ENCODE measurements around the gene COG8. TPM values are rescaled to one million over a fixed set of nuclear protein-coding genes. Genes with fewer than 3 reads are reported as not detected.

Gene COG8
- total RNA-seq, 1 donor from 2014 or later, result 18.4 TPM

- no peak for ATAC-seq
These were observed 4.8 kb upstream of the COG8 start for GRCh38 chr16:69344171-69344570.

DNA sequence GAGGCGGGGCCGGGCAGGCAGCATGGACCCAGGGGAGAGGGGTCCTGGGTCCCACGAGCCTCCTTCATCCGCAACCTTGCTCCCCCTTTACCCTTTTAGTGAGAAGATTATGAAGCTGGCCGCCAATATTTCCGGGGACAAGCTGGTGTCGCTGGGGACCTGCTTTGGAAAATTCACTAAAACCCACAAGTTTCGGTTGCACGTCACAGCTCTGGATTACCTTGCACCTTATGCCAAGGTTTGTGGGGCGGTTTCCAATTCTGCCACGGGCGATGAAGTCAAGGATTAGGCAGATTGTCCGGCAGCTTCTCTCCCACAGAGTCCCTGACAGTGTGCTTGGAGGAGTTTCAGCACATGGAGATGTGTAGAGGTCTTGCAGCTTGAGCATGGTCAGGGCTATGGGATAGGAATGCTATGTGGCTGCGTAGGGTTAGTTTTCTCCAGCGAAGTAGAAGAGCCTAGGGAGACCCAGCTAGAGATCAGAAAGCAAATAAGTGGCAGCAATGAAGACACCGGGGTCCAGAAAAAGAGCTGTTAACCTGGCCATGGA is 806 bp upstream of the COG8 start:
- ATAC-seq, result peak; percentile 31

DNA sequence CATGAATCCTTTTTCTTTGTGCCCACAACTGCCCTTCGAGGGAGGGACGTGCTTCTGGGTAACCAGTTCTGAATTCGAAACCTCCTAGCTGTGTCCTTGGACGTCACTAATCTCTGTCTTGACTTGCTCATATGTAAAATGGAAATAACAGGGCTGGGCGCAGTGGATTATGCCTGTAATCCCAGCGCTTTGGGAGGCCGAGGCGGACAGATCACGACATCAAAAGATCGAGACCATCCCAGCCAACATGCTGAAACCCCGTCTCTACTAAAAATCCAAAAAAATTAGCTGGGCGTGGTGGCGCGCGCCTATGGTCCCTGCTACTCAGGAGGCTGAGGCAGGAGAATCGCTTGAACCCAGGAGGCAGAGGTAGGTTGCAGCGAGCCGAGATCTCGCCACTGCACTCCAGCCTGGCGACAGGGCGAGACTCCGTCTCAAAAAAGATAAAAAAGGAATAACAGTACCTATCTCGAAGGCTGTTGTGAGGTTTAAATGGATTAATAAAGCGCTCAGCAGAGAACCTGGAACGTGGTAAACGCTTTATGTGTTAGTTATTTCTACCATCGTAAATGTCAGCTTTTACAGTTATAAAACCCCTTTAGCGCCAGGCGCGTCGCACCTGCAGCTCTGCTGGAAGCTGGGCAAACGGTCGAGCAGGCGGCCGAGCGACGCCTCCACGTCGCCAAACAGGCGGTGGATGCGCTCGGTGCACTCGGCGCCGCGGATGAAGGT is 641 bp downstream of the COG8 start:
- ATAC-seq, result no peak

- ATAC-seq, result no peak
These were observed 4.7 kb downstream of the COG8 start for GRCh38 chr16:69334696-69335095.

DNA sequence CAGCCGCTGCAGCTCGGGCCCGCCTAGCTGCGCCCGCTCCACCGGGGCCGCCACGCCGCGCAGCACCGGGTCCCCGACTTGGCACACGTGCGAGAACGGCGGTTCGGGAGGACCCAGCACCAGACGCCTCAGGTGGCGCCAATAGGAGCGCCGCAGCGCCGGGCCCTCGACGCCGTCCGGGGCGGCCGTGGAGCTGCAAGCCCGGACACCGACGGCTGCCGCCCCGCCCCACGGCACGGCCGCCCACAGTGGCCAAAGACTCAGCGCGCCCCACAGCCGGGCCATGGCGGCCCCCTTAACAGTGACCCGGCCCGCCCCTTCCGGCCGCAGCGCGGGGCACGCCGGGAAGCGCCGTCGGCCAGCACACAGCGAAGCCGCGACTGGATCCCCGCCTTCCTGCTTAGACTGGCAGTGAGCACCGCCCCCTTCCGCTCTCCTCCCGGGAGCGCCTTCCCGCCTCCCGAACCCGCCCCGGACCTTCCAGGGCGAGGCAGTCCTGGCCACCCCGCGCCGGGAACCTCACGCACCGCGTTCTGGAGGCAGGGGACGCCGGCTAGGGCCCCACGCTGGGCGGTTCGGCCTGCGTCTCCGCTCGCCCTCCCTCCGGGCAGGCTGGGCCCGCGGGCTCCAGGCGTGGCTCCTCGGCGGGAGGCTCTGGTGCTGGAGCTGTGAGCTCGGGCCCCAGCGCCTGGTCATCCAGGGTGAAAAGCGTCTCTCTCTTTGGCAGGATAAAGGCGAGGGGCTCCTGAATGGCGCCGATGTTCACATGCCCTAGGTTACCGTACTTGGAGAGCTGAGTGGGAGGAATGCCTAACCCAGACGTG is 8.9 kb downstream of the COG8 start, which contains the start of gene PDF:
PDF (minus strand) TSS at position 303 of the 824 bp plus-strand sequence; CDS start at position 285, 18 bp downstream.
- peak; percentile 90 for ATAC-seq

GRCh38 chr16:69329369-69330285 is 9.7 kb downstream of the COG8 start:
- peak; percentile 61 for ATAC-seq

DNA sequence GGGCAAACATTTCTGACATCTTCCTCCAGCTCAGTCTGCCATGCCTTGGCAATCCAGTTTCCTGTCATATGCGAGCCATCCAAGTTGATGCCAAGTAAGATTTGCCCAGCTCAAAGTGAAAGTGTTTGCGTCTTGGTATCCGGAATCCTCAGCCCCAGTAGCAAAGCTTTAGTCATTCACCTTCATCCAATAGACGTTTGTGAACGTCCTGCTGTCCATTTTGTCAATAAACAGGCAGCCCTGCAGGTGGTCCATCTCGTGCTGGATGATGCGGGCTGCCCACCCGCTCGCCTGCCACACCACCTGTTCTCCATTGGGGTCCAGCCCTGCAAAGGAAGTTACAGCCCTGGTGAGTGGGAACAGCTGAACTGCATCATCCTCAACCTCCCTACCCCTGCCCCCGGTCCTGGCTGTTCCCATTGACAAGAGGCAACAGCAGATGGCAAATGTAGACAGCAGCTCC is 10.5 kb downstream of the COG8 start:
- ATAC-seq, result no peak

DNA sequence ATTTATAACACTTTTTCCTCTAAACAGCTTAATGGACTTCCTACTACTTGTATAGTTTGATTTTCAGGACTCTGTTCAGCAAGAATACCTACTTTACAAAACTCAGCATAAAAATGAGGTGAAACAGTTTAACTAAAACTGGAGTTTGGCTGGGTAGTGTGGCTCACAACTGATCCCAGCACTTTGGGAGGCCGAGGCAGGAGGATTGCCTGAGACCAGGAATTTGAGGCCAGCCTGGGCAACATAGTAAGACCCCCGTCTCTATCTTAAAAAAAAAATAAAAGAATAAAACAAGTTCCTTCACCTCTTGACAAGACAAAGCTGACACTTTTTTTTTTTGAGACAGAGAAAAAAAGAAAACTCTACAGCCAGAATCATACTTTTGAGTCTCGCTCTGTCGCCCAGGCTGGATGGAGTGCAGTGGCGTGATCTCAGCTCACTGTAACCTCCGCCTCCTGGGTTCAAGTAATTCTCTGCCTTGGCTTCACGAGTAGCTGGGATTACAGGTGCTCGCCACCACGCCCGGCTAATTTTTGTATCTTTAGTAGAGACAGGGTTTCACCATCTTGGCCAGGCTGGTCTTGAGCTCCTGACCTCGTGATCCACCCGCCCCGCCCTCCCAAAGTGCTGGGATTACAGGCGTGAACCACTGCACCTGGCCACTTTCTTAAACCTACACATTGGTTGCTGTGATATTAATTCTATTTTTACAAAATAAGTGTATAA is 11.6 kb downstream of the COG8 start:
- no peak for ATAC-seq

DNA sequence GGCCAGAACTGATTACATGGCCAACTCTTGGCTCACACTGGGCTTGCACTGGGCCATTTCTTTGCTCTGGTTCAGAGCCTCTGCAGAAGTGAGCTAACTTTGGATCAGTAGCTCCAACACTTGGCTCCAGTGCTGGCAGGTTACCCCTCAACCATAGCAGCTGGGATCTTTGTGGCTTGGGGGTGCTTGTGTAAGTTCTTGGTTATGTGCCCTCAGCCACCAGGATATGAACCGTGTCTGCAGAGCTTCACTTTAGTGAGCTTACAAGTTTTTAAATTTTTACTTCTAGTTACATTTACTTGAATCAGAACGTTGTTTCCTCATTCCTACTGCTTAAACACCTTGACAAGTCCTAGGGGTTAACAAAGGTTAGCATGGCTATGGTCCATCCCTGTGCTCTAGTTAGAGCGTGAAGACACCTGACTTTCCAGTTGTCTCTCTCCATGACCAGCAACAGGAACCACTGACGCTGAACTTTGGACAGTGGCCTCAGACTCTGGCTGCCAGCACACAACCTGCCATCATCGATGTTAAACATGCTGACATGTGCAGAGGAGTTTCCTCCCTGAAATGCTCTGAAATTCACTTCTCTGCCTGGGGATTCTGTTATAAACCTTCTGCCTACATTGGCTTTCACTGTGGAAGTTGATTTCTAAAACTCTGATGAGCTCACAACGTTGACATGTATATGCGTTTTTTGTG is 13.0 kb downstream of the COG8 start:
- peak; percentile 34 for ATAC-seq

GRCh38 chr16:69325784-69326171 is 13.6 kb downstream of the COG8 start:
- ATAC-seq, result no peak

DNA sequence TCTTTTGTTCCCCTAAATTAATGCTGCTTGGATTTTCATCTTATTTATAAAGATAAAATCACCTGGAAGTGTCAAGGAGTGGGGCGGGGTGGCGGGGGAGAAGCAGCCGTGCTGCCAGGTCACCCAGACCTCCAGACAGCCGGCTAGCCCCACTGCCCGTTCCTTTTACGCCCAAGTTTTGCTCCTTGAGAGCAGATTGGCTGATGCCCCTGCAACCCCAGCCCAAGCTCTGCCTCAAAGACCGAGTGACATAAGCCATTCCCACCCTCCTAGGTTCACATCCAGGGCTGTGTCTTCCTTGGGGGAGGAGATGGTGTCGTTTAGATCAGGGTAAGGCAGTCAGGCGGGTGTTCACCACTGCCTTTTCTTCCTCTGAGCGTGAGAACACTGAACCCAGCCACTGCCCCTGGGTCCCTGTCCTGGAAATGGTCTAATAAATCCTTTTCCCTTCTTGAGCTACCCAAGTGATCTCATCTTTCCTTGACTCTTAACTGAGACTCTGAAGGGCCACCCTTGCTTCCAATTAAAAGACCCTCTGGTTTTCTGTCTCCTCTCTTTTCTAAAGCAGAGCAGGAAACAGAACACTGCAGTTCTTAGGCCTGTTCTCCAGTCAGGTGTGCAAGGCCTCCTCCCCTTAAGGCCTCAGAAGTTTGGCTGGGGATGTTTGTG is 14.6 kb downstream of the COG8 start:
- no peak for ATAC-seq

DNA sequence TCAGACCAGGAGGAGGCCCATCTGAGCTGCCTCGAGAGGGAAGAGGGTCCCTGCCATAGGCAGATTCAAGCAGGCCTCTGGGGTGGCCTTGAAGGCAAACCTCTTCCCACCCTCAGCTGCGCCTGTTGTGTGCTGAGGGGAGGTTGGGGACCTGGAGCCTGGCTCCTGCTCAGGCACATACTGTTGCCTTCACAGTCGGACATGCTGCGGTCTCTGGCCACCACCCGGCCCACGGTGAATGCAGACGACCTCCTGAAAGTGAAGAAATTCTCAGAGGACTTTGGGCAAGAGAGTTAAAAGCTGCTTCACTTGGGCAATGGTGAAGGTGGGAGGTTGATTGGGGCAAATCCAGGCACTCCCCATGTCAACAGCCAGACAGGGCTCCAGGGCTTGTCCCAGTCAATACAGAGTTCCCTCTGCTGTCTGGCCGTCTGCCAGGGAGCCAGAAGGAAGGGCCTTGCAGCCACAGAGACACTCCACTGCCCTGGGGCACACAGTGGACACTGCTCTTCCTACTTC is 15.3 kb downstream of the COG8 start:
- ATAC-seq, result no peak

- ATAC-seq, result peak; percentile 13
These were observed 15.9 kb downstream of the COG8 start for GRCh38 chr16:69323415-69323814.

- no peak for ATAC-seq
These were observed 17.0 kb downstream of the COG8 start for GRCh38 chr16:69322343-69322742.

DNA sequence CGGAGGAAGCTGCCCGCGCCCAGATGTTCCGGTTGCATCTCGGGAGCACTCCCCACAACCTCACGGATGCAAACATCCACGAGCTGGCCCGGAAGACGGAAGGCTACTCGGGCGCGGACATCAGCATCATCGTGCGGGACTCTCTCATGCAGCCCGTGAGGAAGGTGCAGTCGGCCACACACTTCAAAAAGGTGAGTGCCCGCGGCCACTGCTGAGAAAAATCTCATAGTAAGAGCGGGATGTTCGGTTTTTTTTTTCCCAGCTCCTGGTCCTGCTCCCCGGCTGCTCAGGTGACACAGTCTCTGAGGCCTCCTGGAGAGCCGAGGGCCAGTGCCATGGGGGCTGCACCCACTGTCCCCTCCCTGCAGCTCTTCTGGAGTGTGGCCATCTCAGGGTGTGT is 18.3 kb downstream of the COG8 start:
- ATAC-seq, result no peak

- ATAC-seq, result no peak
These were observed 18.7 kb downstream of the COG8 start for GRCh38 chr16:69320740-69321073.

GRCh38 chr16:69319826-69320739 is 19.3 kb downstream of the COG8 start:
- no peak for ATAC-seq

DNA sequence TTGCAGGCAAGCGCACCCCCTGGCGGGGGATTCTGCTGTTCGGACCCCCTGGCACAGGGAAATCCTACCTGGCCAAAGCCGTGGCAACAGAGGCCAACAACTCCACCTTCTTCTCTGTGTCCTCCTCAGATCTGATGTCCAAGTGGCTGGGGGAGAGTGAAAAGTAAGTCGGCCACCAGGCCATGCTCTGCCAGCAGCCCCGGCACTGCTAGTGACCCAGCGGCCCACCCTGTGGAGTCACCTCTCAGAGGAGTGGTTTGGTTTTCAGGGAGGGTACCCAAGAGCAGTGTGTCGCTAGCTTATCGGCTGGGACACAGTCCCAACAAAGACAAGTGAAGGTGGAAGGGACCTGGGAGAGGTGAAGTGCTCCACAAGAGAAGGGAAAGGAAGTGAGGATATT is 20.0 kb downstream of the COG8 start:
- no peak for ATAC-seq

DNA sequence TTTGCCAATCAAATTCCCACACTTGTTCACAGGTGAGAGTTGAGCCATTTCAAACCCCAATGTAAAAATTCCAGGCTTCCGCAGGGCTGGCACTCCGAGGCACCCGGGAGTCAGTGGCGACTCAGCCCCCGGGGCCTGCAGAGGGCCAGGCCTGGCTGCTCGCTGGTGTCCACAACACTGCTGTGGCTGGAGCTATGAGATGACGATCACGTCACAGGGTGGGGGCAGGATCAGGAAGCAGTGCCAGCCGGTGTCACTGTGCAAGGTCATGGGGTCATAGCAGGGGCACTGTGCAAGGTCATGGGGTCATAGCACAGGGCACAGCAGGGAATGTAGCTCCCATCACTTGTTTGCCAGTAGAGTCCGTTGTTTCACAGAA is 20.5 kb downstream of the COG8 start:
- peak; percentile 6 for ATAC-seq
